H9 (cell line): ENCODE measurements around the gene CCDC142. TPM values are rescaled to one million over a fixed set of nuclear protein-coding genes. Genes with fewer than 3 reads are reported as not detected.

ENCODE experiments used
- DNase-seq: peaks from one replicate; pipeline ENCODE4 v3.0.0-alpha.2; 2017
- H2AFZ ChIP-seq: one replicate; pipeline ENCODE4 v1.6.1; 2013; ENCODE audit warnings: mild to moderate bottlenecking, low read length, control low read depth, moderate library complexity
- H2AK5ac ChIP-seq: 2 replicates; pipeline ENCODE4 v1.6.1; 2013; ENCODE audit warnings: low read length, control low read depth, mixed read lengths; ENCODE audit not compliant: insufficient read length
- H2BK120ac ChIP-seq: one replicate; pipeline ENCODE4 v1.6.1; 2013; ENCODE audit warnings: low read depth, mild to moderate bottlenecking, low read length, control low read depth, inconsistent platforms; ENCODE audit not compliant: poor library complexity, severe bottlenecking
- H2BK12ac ChIP-seq: 2 replicates; pipeline ENCODE4 v1.6.1; 2013; ENCODE audit warnings: low read length, control low read depth, mixed read lengths, low read depth; ENCODE audit not compliant: insufficient read length
- H2BK15ac ChIP-seq: 2 replicates; pipeline ENCODE4 v1.6.1; 2013; ENCODE audit warnings: low read depth, low read length, control low read depth
- H2BK20ac ChIP-seq: one replicate; pipeline ENCODE4 v1.6.1; 2013; ENCODE audit warnings: low read depth, mild to moderate bottlenecking, low read length, control low read depth, inconsistent platforms; ENCODE audit not compliant: poor library complexity, severe bottlenecking
- H2BK5ac ChIP-seq: 2 replicates; pipeline ENCODE4 v1.6.1; 2013; ENCODE audit warnings: low read length, control low read depth, mixed read lengths; ENCODE audit not compliant: insufficient read length
- H3K14ac ChIP-seq: 2 replicates; pipeline ENCODE4 v1.6.1; 2013; ENCODE audit warnings: low read length, control low read depth; ENCODE audit not compliant: insufficient read depth
- H3K18ac ChIP-seq: 2 replicates; pipeline ENCODE4 v1.6.1; 2013; ENCODE audit warnings: low read depth, mild to moderate bottlenecking, mixed read lengths, low read length, control low read depth; ENCODE audit not compliant: insufficient read length
- H3K23ac ChIP-seq: 2 replicates; pipeline ENCODE4 v1.6.1; 2013; ENCODE audit warnings: low read length, control low read depth, mixed read lengths, low read depth; ENCODE audit not compliant: insufficient read length
- H3K23me2 ChIP-seq: 2 replicates; pipeline ENCODE4 v1.6.1; 2013; ENCODE audit warnings: low read depth, mild to moderate bottlenecking, mixed read lengths, low read length, control low read depth; ENCODE audit not compliant: insufficient read length, poor library complexity, severe bottlenecking
- H3K27ac ChIP-seq: 2 replicates; pipeline ENCODE4 v1.5.1; 2013; ENCODE audit warnings: low read length, control low read depth, mixed read lengths, low read depth; ENCODE audit not compliant: insufficient read length
- H3K27me3 ChIP-seq: 2 replicates; pipeline ENCODE4 v1.6.1; 2013; ENCODE audit warnings: low read length, control low read depth, inconsistent platforms; ENCODE audit not compliant: insufficient read depth
- H3K4ac ChIP-seq: 2 replicates; pipeline ENCODE4 v1.6.1; 2013; ENCODE audit warnings: low read depth, mild to moderate bottlenecking, control low read depth, inconsistent platforms, low read length, moderate library complexity
- H3K4me1 ChIP-seq: 2 replicates; pipeline ENCODE4 v1.6.1; 2013; ENCODE audit warnings: low read length, control low read depth, inconsistent platforms; ENCODE audit not compliant: insufficient read depth
- H3K4me2 ChIP-seq: 2 replicates; pipeline ENCODE4 v1.6.1; 2013; ENCODE audit warnings: low read length, control low read depth, mixed read lengths; ENCODE audit not compliant: insufficient read length, insufficient read depth
- H3K56ac ChIP-seq: 2 replicates; pipeline ENCODE4 v1.6.1; 2013; ENCODE audit warnings: low read depth, mild to moderate bottlenecking, mixed read lengths, low read length, control low read depth; ENCODE audit not compliant: insufficient read length
- H3K79me1 ChIP-seq: 2 replicates; pipeline ENCODE4 v1.6.1; 2013; ENCODE audit warnings: low read depth, mild to moderate bottlenecking, moderate library complexity, low read length, control low read depth, inconsistent platforms; ENCODE audit not compliant: insufficient read depth, poor library complexity, severe bottlenecking
- H3K79me2 ChIP-seq: 2 replicates; pipeline ENCODE4 v1.6.1; 2013; ENCODE audit warnings: low read length, control low read depth, inconsistent platforms; ENCODE audit not compliant: insufficient read depth
- H3K9ac ChIP-seq: 2 replicates; pipeline ENCODE4 v1.6.1; 2013; ENCODE audit warnings: low read length, control low read depth, mixed read lengths; ENCODE audit not compliant: insufficient read length; ENCODE audit errors: extremely low read depth
- H3K9me3 ChIP-seq: one replicate; pipeline ENCODE4 v1.6.1; 2013; ENCODE audit warnings: low read depth, low read length, inconsistent platforms; ENCODE audit not compliant: control insufficient read depth
- H3T11ph ChIP-seq: one replicate; pipeline ENCODE4 v1.6.1; 2013; ENCODE audit warnings: mild to moderate bottlenecking, low read length, control low read depth, inconsistent platforms
- H4K20me1 ChIP-seq: one replicate; pipeline ENCODE4 v1.6.1; 2013; ENCODE audit not compliant: control insufficient read depth, insufficient read length, insufficient read depth
- H4K5ac ChIP-seq: 2 replicates; pipeline ENCODE4 v1.6.1; 2013; ENCODE audit warnings: low read depth, mild to moderate bottlenecking, mixed read lengths, low read length, control low read depth; ENCODE audit not compliant: insufficient read length
- H4K8ac ChIP-seq: replicated peaks from 2 replicates; pipeline ENCODE4 v1.6.1; 2013; ENCODE audit warnings: low read length, control low read depth, mixed read lengths, low read depth; ENCODE audit not compliant: insufficient read length
- H4K91ac ChIP-seq: 2 replicates; pipeline ENCODE4 v1.6.1; 2013; ENCODE audit warnings: low read depth, mild to moderate bottlenecking, moderate library complexity, mixed read lengths, low read length, control low read depth; ENCODE audit not compliant: insufficient read length
- H3K27ac Mint-ChIP-seq, 3 experiments: 2 replicates in 2 of 3; 3 replicates in 1 of 3; pipeline ENCODE4 v1.8.0; 2020 to 2021; ENCODE audit warnings: mixed read lengths in 3 of 3, mild to moderate bottlenecking in 1 of 3, moderate library complexity in 1 of 3
- H3K27me3 Mint-ChIP-seq: 2 replicates; pipeline ENCODE4 v1.8.0; 2021; ENCODE audit warnings: low read depth, mild to moderate bottlenecking, moderate library complexity, mixed read lengths
- H3K36me3 Mint-ChIP-seq, 3 experiments: 2 replicates in 2 of 3; 3 replicates in 1 of 3; pipeline ENCODE4 v1.8.0; 2020 to 2021; ENCODE audit warnings: low read depth in 3 of 3, mixed read lengths in 3 of 3; ENCODE audit not compliant: insufficient read depth in 1 of 3
- H3K4me1 Mint-ChIP-seq, 2 experiments: 2 replicates each; pipeline ENCODE4 v1.8.0; 2020; ENCODE audit warnings: mixed read lengths in 2 of 2
- H3K4me3 Mint-ChIP-seq, 2 experiments: 2 replicates in 1 of 2; 3 replicates in 1 of 2; pipeline ENCODE4 v1.8.0; 2020 to 2021; ENCODE audit warnings: mild to moderate bottlenecking in 2 of 2, mixed read lengths in 2 of 2, moderate library complexity in 1 of 2
- H3K9me3 Mint-ChIP-seq, 2 experiments: 2 replicates in 1 of 2; 3 replicates in 1 of 2; pipeline ENCODE4 v1.8.0; 2020; ENCODE audit warnings: mild to moderate bottlenecking in 2 of 2, mixed read lengths in 2 of 2, moderate library complexity in 1 of 2
- CTCF ChIP-seq: fragments of 200-600 bp; sonication (generic); conservative IDR thresholded peaks from 3 replicates; pipeline ENCODE4 v1.8.0; 2021; ENCODE audit warnings: antibody characterized with exemption, mild to moderate bottlenecking
- total RNA-seq: library from RNA; stranded (reverse); gene quantifications from 2 replicates; pipeline ENCODE4 v1.2.1, GENCODE V29; 2021

Gene CCDC142
- total RNA-seq, 1 experiment from 2014 or later: 21.5 TPM

GRCh38 chr2:74532222-74532621 is 49.4 kb upstream of the CCDC142 start:
- no peak overlapping the region for H2BK15ac ChIP-seq
- H3K4me2 ChIP-seq: no peak overlapping the region
- peaks cover 4% of the 10 kb centered on the region for H3K79me1 ChIP-seq
- no peak overlapping the region for H3K4me3 Mint-ChIP-seq
- H2AFZ ChIP-seq: no peak overlapping the region
- peaks cover 15% of the 10 kb centered on the region for H3K23me2 ChIP-seq
- no peak for TF ChIP-seq CTCF
- no peak overlapping the region for H3K14ac ChIP-seq
- H2BK20ac ChIP-seq: no peak overlapping the region
- H3K18ac ChIP-seq: no peak overlapping the region
- H4K91ac ChIP-seq: no peak overlapping the region
- H3T11ph ChIP-seq: no peak overlapping the region
- H2BK5ac ChIP-seq: no peak overlapping the region
- no peak overlapping the region for H3K27ac Mint-ChIP-seq
- no peak overlapping the region for H2AK5ac ChIP-seq
- no peaks in the 10 kb centered on the region for H3K27me3 ChIP-seq
- no peak overlapping the region for H3K4ac ChIP-seq
- peaks cover 2% of the 10 kb centered on the region; the same call in 1 of the 2 replicates for H3K27me3 Mint-ChIP-seq
- H2BK120ac ChIP-seq: no peak overlapping the region
- H4K5ac ChIP-seq: no peak overlapping the region
- peaks cover 16 to 51% (median 35%) of the 10 kb centered on the region in 3 experiments for H3K36me3 Mint-ChIP-seq
- H3K9ac ChIP-seq: no peak overlapping the region
- DNase-seq: no peak
- H3K9me3 Mint-ChIP-seq: no peaks in the 10 kb centered on the region; a peak in 1 of 5 replicates
- H3K23ac ChIP-seq: no peak overlapping the region
- H2BK12ac ChIP-seq: no peak overlapping the region
- H3K9me3 ChIP-seq: no peaks in the 10 kb centered on the region
- no peak overlapping the region for H4K8ac ChIP-seq
- H4K20me1 ChIP-seq: no peaks in the 10 kb centered on the region
- H3K4me1 ChIP-seq: peaks cover 4% of the 10 kb centered on the region; the same call in 1 of the 2 replicates
- peaks cover 14 to 17% of the 10 kb centered on the region in 2 experiments for H3K4me1 Mint-ChIP-seq
- H3K56ac ChIP-seq: no peak overlapping the region
- H3K79me2 ChIP-seq: peaks cover 4% of the 10 kb centered on the region; the same call in 1 of the 2 replicates
- no peak overlapping the region for H3K27ac ChIP-seq
